Natural killer cell (primary cell): ENCODE measurements around the gene KCNB1. TPM values are rescaled to one million over a fixed set of nuclear protein-coding genes. Genes with fewer than 3 reads are reported as not detected.

Experiments used
- ATAC-seq, 3 donors: fragments of 150-1000 bp in 2 of 3; fragments of 200-7000 bp in 1 of 3; cut with Tn5 transposase; 1 replicate in 1 of 3; 2 replicates in 2 of 3; pipeline ENCODE4 v1.10.0; 2021; ENCODE audit warnings: mild to moderate bottlenecking in 2 of 3, moderate library complexity in 2 of 3
- DNase-seq, 2 donors: peaks; one replicate each; pipeline versions ENCODE4 v3.0.0 to v3.0.0-alpha.2; 2013 to 2021; ENCODE audit warnings: mixed read lengths in 1 of 2
- H3K27ac ChIP-seq: one replicate; pipeline ENCODE4 v1.5.1; 2013; ENCODE audit warnings: mild to moderate bottlenecking, low read length
- H3K27me3 ChIP-seq: one replicate; pipeline ENCODE4 v1.6.1; 2013; ENCODE audit warnings: low read length; ENCODE audit not compliant: control insufficient read depth, insufficient read depth
- H3K36me3 ChIP-seq: one replicate; pipeline ENCODE4 v1.6.1; 2013; ENCODE audit warnings: low read length; ENCODE audit not compliant: control insufficient read depth, insufficient read depth
- H3K4me1 ChIP-seq: one replicate; pipeline ENCODE4 v1.6.1; 2013; ENCODE audit warnings: low read length; ENCODE audit not compliant: control insufficient read depth, insufficient read depth
- H3K4me3 ChIP-seq: one replicate; pipeline ENCODE4 v1.5.1; 2013; ENCODE audit warnings: low read length
- H3K9me3 ChIP-seq: one replicate; pipeline ENCODE4 v1.6.1; 2013; ENCODE audit warnings: low read length; ENCODE audit not compliant: control insufficient read depth, insufficient read depth
- H3K27ac Mint-ChIP-seq, 2 donors: one replicate each; pipeline ENCODE4 v1.8.0; 2022; ENCODE audit warnings: mild to moderate bottlenecking in 2 of 2, mixed read lengths in 2 of 2, moderate library complexity in 1 of 2
- H3K27me3 Mint-ChIP-seq, 2 donors: one replicate each; pipeline ENCODE4 v1.8.0; 2022; ENCODE audit warnings: low read depth in 2 of 2, mixed read lengths in 2 of 2
- H3K36me3 Mint-ChIP-seq: one replicate; pipeline ENCODE4 v1.8.0; 2022; ENCODE audit warnings: mixed read lengths
- H3K4me1 Mint-ChIP-seq, 2 donors: one replicate each; pipeline ENCODE4 v1.8.0; 2022; ENCODE audit warnings: mixed read lengths in 2 of 2
- H3K4me3 Mint-ChIP-seq: one replicate; pipeline ENCODE4 v1.8.0; 2022; ENCODE audit warnings: mild to moderate bottlenecking, moderate library complexity, mixed read lengths
- H3K9me3 Mint-ChIP-seq, 2 donors: one replicate each; pipeline ENCODE4 v1.8.0; 2022; ENCODE audit warnings: mixed read lengths in 2 of 2
- WGBS: methylation state at CpG from one replicate; pipeline ENCODE4 v1.1.7; 2013; ENCODE audit warnings: missing lambda C conversion rate; ENCODE audit not compliant: insufficient coverage; 5-methylcytosine and 5-hydroxymethylcytosine counted together
- intact Hi-C: fragments of 100-400 bp; cut with micrococcal nuclease; formaldehyde crosslinking; loops from one replicate; pipeline ENCODE4 v1.14.2; 2022
- total RNA-seq, 4 donors: library from RNA; stranded (reverse); fragments of 120-200 nt in 1 of 4; gene quantifications; one replicate each; pipeline versions ENCODE4 v1.2.3 to v1.2.4, GENCODE V29; 2013 to 2022
- TF ChIP-seq, protein P1 (sequence below): fragments of 200-600 bp; IDR thresholded peaks from one replicate; pipeline ENCODE4 v1.8.0; 2022; ENCODE audit warnings: antibody characterized with exemption

The KCNB1 gene
- total RNA-seq, 3 donors from 2014 or later (not counting 1 experiment from before 2014, with no cell fraction given), result 0.09 TPM; not detected in 2

DNA sequence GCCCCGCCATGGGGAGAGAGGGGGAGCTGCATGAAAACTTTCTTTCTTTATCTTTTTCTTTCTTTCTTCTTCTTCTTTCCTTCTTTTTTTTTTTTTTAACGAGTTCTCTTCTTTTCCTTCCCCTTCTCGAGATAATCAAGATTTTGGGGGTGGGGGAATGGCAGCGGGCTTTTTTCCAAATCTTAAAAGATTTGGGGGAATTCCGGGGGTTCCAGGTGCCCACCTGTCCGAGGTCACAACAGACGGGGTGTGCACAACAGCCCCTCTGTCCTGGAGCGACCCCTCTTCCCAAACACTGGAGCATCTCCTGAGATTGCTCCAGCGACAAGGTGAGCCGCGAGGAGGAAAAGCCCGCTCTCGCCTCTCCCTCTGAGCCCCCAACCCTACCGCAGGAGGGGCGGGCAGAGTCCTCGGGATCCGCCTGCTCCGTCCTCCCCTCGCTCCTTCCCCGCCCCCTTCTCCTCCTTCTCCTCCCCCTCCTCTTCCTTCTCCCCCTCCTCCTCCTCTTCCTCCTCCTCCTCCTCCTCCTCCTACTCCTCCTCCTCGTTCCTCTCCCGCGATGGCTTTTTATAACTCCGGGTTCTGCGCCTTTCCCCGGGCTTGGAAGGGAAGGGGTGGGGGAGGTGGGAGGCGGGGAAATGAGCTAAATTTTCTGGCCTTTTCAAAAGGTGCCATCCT lies 689 bp upstream of the KCNB1 start:
- Histone ChIP-seq H3K4me3 (no peak overlapping the region), H3K9me3 (peaks cover 3% of the 10 kb centered on the region), H3K27ac (no peak overlapping the region), H3K27me3 (peaks cover 34% of the 10 kb centered on the region), H3K4me1 (peaks cover 17% of the 10 kb centered on the region), H3K36me3 (no peaks in the 10 kb centered on the region)
- ATAC-seq (no peak), DNase-seq (no peak)
- intact Hi-C loops, result no loop called here
- Mint-ChIP-seq H3K27me3 (peaks cover 54 to 57% of the 10 kb centered on the region in 2 donors), H3K36me3 (no peaks in the 10 kb centered on the region), H3K9me3 (peaks cover 0 to 3% of the 10 kb centered on the region in 2 donors), H3K27ac (no peak overlapping the region), H3K4me1 (peaks cover 13 to 15% of the 10 kb centered on the region in 2 donors), H3K4me3 (peak overlapping the region; percentile 56)
- 10% methylated on average over 18 of the region's 27 CpGs for WGBS
- TF ChIP-seq, protein P1, sequence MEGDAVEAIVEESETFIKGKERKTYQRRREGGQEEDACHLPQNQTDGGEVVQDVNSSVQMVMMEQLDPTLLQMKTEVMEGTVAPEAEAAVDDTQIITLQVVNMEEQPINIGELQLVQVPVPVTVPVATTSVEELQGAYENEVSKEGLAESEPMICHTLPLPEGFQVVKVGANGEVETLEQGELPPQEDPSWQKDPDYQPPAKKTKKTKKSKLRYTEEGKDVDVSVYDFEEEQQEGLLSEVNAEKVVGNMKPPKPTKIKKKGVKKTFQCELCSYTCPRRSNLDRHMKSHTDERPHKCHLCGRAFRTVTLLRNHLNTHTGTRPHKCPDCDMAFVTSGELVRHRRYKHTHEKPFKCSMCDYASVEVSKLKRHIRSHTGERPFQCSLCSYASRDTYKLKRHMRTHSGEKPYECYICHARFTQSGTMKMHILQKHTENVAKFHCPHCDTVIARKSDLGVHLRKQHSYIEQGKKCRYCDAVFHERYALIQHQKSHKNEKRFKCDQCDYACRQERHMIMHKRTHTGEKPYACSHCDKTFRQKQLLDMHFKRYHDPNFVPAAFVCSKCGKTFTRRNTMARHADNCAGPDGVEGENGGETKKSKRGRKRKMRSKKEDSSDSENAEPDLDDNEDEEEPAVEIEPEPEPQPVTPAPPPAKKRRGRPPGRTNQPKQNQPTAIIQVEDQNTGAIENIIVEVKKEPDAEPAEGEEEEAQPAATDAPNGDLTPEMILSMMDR, result no peak

GRCh38 chr20:49482173-49482572 lies 295 bp downstream of the KCNB1 start:
- Histone ChIP-seq H3K4me1 (peaks cover 17% of the 10 kb centered on the region), H3K36me3 (no peaks in the 10 kb centered on the region), H3K27ac (no peak overlapping the region), H3K9me3 (peaks cover 3% of the 10 kb centered on the region), H3K4me3 (no peak overlapping the region), H3K27me3 (peaks cover 34% of the 10 kb centered on the region)
- H3K9me3 Mint-ChIP-seq, result peaks cover 0 to 3% of the 10 kb centered on the region in 2 donors
- H3K27ac Mint-ChIP-seq, result no peak overlapping the region
- ATAC-seq, result no peak
- no peaks in the 10 kb centered on the region for H3K36me3 Mint-ChIP-seq
- H3K27me3 Mint-ChIP-seq, result peaks cover 47 to 50% of the 10 kb centered on the region in 2 donors
- DNase-seq, result no peak
- H3K4me1 Mint-ChIP-seq, result peaks cover 13 to 15% of the 10 kb centered on the region in 2 donors
- 56% methylated on average over 46 of the region's 46 CpGs for WGBS
- no peak overlapping the region for H3K4me3 Mint-ChIP-seq
- intact Hi-C loops, result no loop called here
- TF ChIP-seq, protein P1, result no peak

DNA sequence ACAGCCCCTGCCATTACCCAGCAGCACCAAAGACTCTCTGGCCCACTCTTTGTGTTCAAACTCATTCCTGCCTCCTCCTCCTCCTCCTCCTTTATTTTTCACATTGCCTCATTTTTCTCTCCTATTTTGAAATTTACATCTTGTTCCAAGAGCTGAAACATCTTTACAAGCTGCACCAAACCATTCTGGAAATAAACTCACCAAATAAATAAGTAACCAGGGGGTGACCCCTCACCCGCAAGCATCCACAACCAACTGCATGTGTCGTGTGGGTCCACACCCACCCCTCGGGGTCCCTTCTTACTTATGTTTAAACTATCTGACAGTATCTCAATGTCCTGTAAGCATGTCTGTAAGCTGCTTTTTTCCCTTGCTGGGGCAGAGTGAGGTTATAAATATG lies 1.4 kb downstream of the KCNB1 start:
- Mint-ChIP-seq H3K36me3 (no peaks in the 10 kb centered on the region), H3K27ac (no peak overlapping the region), H3K27me3 (peaks cover 42 to 43% of the 10 kb centered on the region in 2 donors), H3K4me3 (no peak overlapping the region), H3K9me3 (peaks cover 0 to 3% of the 10 kb centered on the region in 2 donors), H3K4me1 (peaks cover 13 to 15% of the 10 kb centered on the region in 2 donors)
- WGBS, result 84% methylated on average over 3 of the region's 3 CpGs
- no peak overlapping the region for H3K27ac ChIP-seq
- peaks cover 17% of the 10 kb centered on the region for H3K4me1 ChIP-seq
- intact Hi-C loops, result no loop called here
- TF ChIP-seq, protein P1, result no peak
- peaks cover 32% of the 10 kb centered on the region for H3K27me3 ChIP-seq
- H3K4me3 ChIP-seq, result no peak overlapping the region
- H3K9me3 ChIP-seq, result peaks cover 3% of the 10 kb centered on the region
- ATAC-seq (no peak), DNase-seq (no peak)
- H3K36me3 ChIP-seq, result no peaks in the 10 kb centered on the region

DNA sequence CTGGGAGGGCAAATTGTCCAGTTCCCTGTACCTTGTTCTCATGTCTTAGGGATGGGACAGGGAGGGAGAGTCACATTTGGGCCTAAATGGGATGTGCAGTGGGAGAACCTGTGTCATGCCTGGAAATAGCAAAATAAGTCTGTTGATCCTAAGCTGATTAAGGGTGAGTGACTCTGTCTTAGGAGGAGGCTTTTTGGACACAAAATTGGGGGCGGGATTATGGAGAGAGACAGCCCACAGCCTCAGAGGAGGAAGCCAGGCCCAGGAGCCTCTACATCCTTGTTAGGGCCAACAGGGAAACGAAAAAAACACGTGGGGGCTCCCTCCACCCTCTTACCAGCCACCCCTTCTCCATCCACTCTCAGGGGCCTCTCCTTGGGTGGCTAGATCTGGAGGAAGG lies 2.2 kb downstream of the KCNB1 start:
- intact Hi-C loops, result no loop called here
- Mint-ChIP-seq H3K27ac (no peak overlapping the region), H3K4me1 (peaks cover 13 to 15% of the 10 kb centered on the region in 2 donors), H3K9me3 (peaks cover 0 to 3% of the 10 kb centered on the region in 2 donors), H3K27me3 (peaks cover 37 to 42% of the 10 kb centered on the region in 2 donors), H3K4me3 (no peak overlapping the region), H3K36me3 (no peaks in the 10 kb centered on the region)
- no peak overlapping the region for H3K4me3 ChIP-seq
- peaks cover 3% of the 10 kb centered on the region for H3K9me3 ChIP-seq
- TF ChIP-seq, protein P1, result no peak
- WGBS, result 78% methylated on average over 3 of the region's 3 CpGs
- no peak for ATAC-seq
- no peak overlapping the region for H3K27ac ChIP-seq
- H3K36me3 ChIP-seq, result no peaks in the 10 kb centered on the region
- peaks cover 25% of the 10 kb centered on the region for H3K27me3 ChIP-seq
- peaks cover 17% of the 10 kb centered on the region for H3K4me1 ChIP-seq
- DNase-seq, result no peak
